GM23248 (cell line): ENCODE measurements around the gene HSPA12A. TPM values are rescaled to one million over a fixed set of nuclear protein-coding genes. Genes with fewer than 3 reads are reported as not detected.

Experiments used
- DNase-seq: peaks from one replicate; pipeline ENCODE4 v3.0.0-alpha.2; 2015
- H2AFZ ChIP-seq: fragments of 200-600 bp; sonication (generic); 2 replicates; pipeline ENCODE4 v1.6.1; 2016; ENCODE audit warnings: antibody characterized with exemption
- H3F3A ChIP-seq: fragments of 200-600 bp; sonication (generic); 2 replicates; pipeline ENCODE4 v1.6.1; 2016; ENCODE audit warnings: mild to moderate bottlenecking, antibody characterized with exemption, mixed run types; ENCODE audit not compliant: insufficient read depth
- H3K27ac ChIP-seq: fragments of 200-600 bp; sonication (generic); 2 replicates; pipeline ENCODE4 v1.5.1; 2016; ENCODE audit warnings: mild to moderate bottlenecking
- H3K27me3 ChIP-seq: fragments of 200-600 bp; sonication (generic); replicated peaks from 2 replicates; pipeline ENCODE4 v1.6.1; 2016; ENCODE audit warnings: mild to moderate bottlenecking; ENCODE audit not compliant: insufficient read depth
- H3K36me3 ChIP-seq: fragments of 200-600 bp; sonication (generic); 2 replicates; pipeline ENCODE4 v1.6.1; 2016; ENCODE audit warnings: low read depth, mild to moderate bottlenecking
- H3K4me1 ChIP-seq: fragments of 200-600 bp; sonication (generic); 2 replicates; pipeline ENCODE4 v1.6.1; 2016; ENCODE audit warnings: mild to moderate bottlenecking; ENCODE audit not compliant: insufficient read depth
- H3K4me2 ChIP-seq: fragments of 200-600 bp; sonication (generic); one replicate; pipeline ENCODE4 v1.6.1; 2016; ENCODE audit warnings: mild to moderate bottlenecking; ENCODE audit not compliant: unreplicated experiment
- H3K4me3 ChIP-seq: fragments of 200-600 bp; sonication (generic); 2 replicates; pipeline ENCODE4 v1.5.1; 2016; ENCODE audit warnings: mild to moderate bottlenecking
- H3K79me2 ChIP-seq: fragments of 200-600 bp; sonication (generic); 2 replicates; pipeline ENCODE4 v1.6.1; 2016; ENCODE audit warnings: mild to moderate bottlenecking; ENCODE audit not compliant: insufficient read depth
- H3K9ac ChIP-seq: fragments of 200-600 bp; sonication (generic); 2 replicates; pipeline ENCODE4 v1.6.1; 2016; ENCODE audit warnings: mild to moderate bottlenecking
- H3K9me2 ChIP-seq: fragments of 200-600 bp; sonication (generic); 2 replicates; pipeline ENCODE4 v1.6.1; 2016; ENCODE audit warnings: mixed run types, mild to moderate bottlenecking, moderate library complexity; ENCODE audit not compliant: insufficient read depth
- H3K9me3 ChIP-seq: fragments of 200-600 bp; sonication (generic); one replicate; pipeline ENCODE4 v1.6.1; 2017; ENCODE audit warnings: low read depth
- H4K20me1 ChIP-seq: fragments of 200-600 bp; sonication (generic); 2 replicates; pipeline ENCODE4 v1.6.0; 2016; ENCODE audit not compliant: insufficient read depth
- EZH2 ChIP-seq: fragments of 200-600 bp; sonication (generic); IDR thresholded peaks from 2 replicates; pipeline ENCODE4 v1.6.1; 2018; ENCODE audit warnings: antibody characterized with exemption, mild to moderate bottlenecking; ENCODE audit not compliant: insufficient read depth, poor library complexity, severe bottlenecking
- EZH2phosphoT487 ChIP-seq: fragments of 200-600 bp; sonication (generic); IDR thresholded peaks from 2 replicates; pipeline ENCODE4 v1.6.1; 2018; ENCODE audit warnings: antibody characterized with exemption, moderate library complexity, mild to moderate bottlenecking, low read depth; ENCODE audit not compliant: insufficient read depth
- WGBS, 2 experiments: methylation state at CpG; one replicate each; pipeline ENCODE4 v1.1.6; 2015 to 2017; ENCODE audit warnings: low lambda C conversion rate in 2 of 2, low coverage in 1 of 2; ENCODE audit errors: missing lambda C conversion rate in 2 of 2; 5-methylcytosine and 5-hydroxymethylcytosine counted together
- in situ Hi-C: fragments of 300-500 bp; cut with MboI; formaldehyde crosslinking; loops from 2 replicates; pipeline ENCODE4 v1.15.0; 2020
- polyA plus RNA-seq: library from polyadenylated mRNA; unstranded; fragments of >200 nt; fragmentation: Nextera tagmentation; extraction: Ambion mirVana; gene quantifications from 2 replicates; pipeline ENCODE4 v1.2.1, GENCODE V29; 2016
- total RNA-seq: library from RNA; depleted of rRNA; stranded (reverse); fragments of >200 nt; shearing (Covaris generic); gene quantifications from 2 replicates; pipeline ENCODE4 v1.2.3, GENCODE V29; 2014

HSPA12A gene
- total and polyA plus RNA-seq, 2 experiments from 2014 or later: 4.8 to 5.6 TPM

DNA sequence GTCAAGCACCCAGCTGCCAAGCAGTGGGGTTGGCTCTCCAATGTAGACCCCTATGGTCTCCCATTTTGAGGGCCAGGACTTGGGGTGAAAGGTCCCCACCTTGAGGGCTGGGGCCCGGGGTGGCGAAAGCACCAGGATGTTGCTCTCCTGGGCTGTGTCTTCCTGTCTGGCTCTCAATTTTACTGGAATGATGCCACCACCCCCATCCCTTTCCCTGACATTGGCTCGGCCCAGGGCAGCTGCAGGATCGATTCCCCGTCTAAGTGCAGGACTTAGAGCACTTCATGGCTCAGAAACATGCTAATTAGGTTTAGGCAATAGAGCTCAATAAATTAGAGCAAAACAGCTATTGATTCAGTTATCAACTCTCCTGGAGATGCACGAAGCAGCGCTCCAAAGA lies 27.0 kb upstream of the HSPA12A start:
- 97% methylated on average over 7 of the region's 7 CpGs for whole genome bisulfite sequencing, 2 experiments
- TF ChIP-seq EZH2phosphoT487: no peak
- no peak for TF ChIP-seq EZH2
- in situ Hi-C loops: no loop called here

GRCh38 chr10:116768786-116769185 lies 26.4 kb upstream of the HSPA12A start:
- 60% methylated on average over 4 of the region's 4 CpGs for WGBS, 2 experiments
- Histone ChIP-seq H3K4me2 (no peak overlapping the region), H3K79me2 (no peaks in the 10 kb centered on the region), H4K20me1 (no peaks in the 10 kb centered on the region), H2AFZ (no peak overlapping the region), H3K9ac (no peak overlapping the region), H3K9me3 (no peaks in the 10 kb centered on the region), H3K27ac (no peak overlapping the region), H3K4me1 (peaks cover 51% of the 10 kb centered on the region), H3K36me3 (no peaks in the 10 kb centered on the region), H3K27me3 (no peaks in the 10 kb centered on the region), H3F3A (peaks cover 8% of the 10 kb centered on the region; the same call in 1 of the 2 replicates), H3K9me2 (no peaks in the 10 kb centered on the region), H3K4me3 (no peak overlapping the region)
- DNase-seq: peak; percentile 53
- in situ Hi-C loops: no loop called here
- TF ChIP-seq EZH2phosphoT487 (no peak), EZH2 (no peak)

More for the DNA sequence above, 27.0 kb upstream of the HSPA12A start:
- no peak overlapping the region for H3K4me3 ChIP-seq
- H3K9ac ChIP-seq: no peak overlapping the region
- H3K4me1 ChIP-seq: peaks cover 51% of the 10 kb centered on the region
- no peaks in the 10 kb centered on the region for H3K36me3 ChIP-seq
- H3K27ac ChIP-seq: no peak overlapping the region
- no peaks in the 10 kb centered on the region for H3K27me3 ChIP-seq
- no peak overlapping the region for H3K4me2 ChIP-seq
- no peaks in the 10 kb centered on the region for H3K9me3 ChIP-seq
- no peaks in the 10 kb centered on the region for H3K9me2 ChIP-seq
- no peak overlapping the region for H2AFZ ChIP-seq
- H4K20me1 ChIP-seq: no peaks in the 10 kb centered on the region
- peaks cover 8% of the 10 kb centered on the region; the same call in 1 of the 2 replicates for H3F3A ChIP-seq
- H3K79me2 ChIP-seq: no peaks in the 10 kb centered on the region
- no peak for DNase-seq

DNA sequence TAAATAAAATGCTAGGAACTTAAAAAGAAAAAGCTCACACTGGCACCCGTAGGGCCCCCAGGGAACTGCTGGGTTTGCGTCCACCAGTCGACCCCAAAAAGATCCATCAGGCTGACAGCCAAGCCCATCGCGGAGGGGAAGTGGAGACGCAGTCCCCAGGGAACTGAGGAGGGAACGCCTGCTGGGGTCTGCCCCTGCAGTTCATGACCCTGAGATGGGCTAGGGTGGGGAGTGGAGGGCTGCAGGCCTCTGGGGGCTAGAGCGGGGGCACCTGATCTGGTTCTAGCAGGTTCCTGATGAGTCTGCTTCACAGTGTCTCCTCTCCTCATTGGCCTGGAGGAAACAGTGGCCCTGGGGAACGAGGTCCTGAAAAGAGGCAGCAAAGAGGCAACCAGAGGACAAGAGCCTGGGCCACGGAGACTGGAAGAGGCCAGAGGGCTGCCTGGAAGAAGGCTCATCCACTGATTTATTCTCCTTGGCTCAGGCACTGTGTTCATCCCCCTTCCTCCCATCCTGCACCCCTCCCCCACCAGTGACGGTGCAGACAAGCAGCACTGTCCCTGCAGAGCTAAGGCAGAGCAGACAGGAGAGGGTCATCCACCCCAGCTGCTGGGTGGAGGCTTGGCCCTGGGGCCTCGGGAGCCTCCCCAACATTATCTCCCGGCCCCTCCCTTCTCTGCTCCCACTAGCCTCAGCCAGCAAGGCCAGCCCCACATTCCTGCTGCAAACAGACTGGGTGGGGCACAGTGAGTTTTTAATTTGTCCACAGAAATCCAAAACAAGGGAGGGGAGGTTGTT lies 24.7 kb upstream of the HSPA12A start:
- no peaks in the 10 kb centered on the region for H3K79me2 ChIP-seq
- peaks cover 51% of the 10 kb centered on the region for H3K4me1 ChIP-seq
- H3K36me3 ChIP-seq: no peaks in the 10 kb centered on the region
- H3K9me2 ChIP-seq: no peaks in the 10 kb centered on the region
- H3K27ac ChIP-seq: no peak overlapping the region
- H2AFZ ChIP-seq: peak overlapping the region; percentile 62
- DNase-seq: peak; percentile 65
- H3K9me3 ChIP-seq: no peaks in the 10 kb centered on the region
- H3K27me3 ChIP-seq: no peaks in the 10 kb centered on the region
- H3K4me2 ChIP-seq: peak overlapping the region; percentile 49
- H3K4me3 ChIP-seq: peak overlapping the region; percentile 12; the same call in 1 of the 2 replicates
- WGBS, 2 experiments: 38 to 41% methylated on average over 13 of the region's 13 CpGs
- in situ Hi-C loops: no loop called here
- H4K20me1 ChIP-seq: no peaks in the 10 kb centered on the region
- TF ChIP-seq EZH2 (no peak), EZH2phosphoT487 (no peak)
- H3K9ac ChIP-seq: no peak overlapping the region
- peaks cover 8% of the 10 kb centered on the region; the same call in 1 of the 2 replicates for H3F3A ChIP-seq

GRCh38 chr10:116766241-116766827 lies 24.0 kb upstream of the HSPA12A start:
- 73 to 77% methylated on average over 5 of the region's 5 CpGs for WGBS, 2 experiments
- H3K4me3 ChIP-seq: no peak overlapping the region
- no peaks in the 10 kb centered on the region for H3K27me3 ChIP-seq
- H2AFZ ChIP-seq: no peak overlapping the region
- no peaks in the 10 kb centered on the region for H3K36me3 ChIP-seq
- in situ Hi-C loops: no loop called here
- H3K27ac ChIP-seq: no peak overlapping the region
- H3K9me3 ChIP-seq: no peaks in the 10 kb centered on the region
- no peak overlapping the region for H3K4me2 ChIP-seq
- peaks cover 44% of the 10 kb centered on the region for H3K4me1 ChIP-seq
- no peak overlapping the region for H3K9ac ChIP-seq
- TF ChIP-seq EZH2phosphoT487: no peak
- TF ChIP-seq EZH2: no peak
- DNase-seq: no peak
- no peaks in the 10 kb centered on the region for H3K9me2 ChIP-seq
- no peaks in the 10 kb centered on the region for H3K79me2 ChIP-seq
- peaks cover 8% of the 10 kb centered on the region; the same call in 1 of the 2 replicates for H3F3A ChIP-seq
- no peaks in the 10 kb centered on the region for H4K20me1 ChIP-seq
